Astrocyte of the spinal cord (primary cell): ENCODE results near the gene SENP1.

Source experiments
- DNase-seq: peaks from one replicate; pipeline ENCODE4 v3.0.0; 2011; ENCODE audit warnings: low read depth, low spot score
- H3K4me3 ChIP-seq: 2 replicates; pipeline ENCODE4 v1.5.1; 2011; ENCODE audit warnings: low read depth, mild to moderate bottlenecking, low read length, moderate library complexity
- in situ Hi-C: cut with HindIII; loops from 2 replicates; pipeline ENCODE4 v1.10.0; 2017; ENCODE audit warnings: low sequenced_read_pairs
- TF ChIP-seq, protein P1 (sequence below): IDR thresholded peaks from 2 replicates; pipeline ENCODE4 v1.5.1; 2012; ENCODE audit warnings: low read depth, mild to moderate bottlenecking, low read length, inconsistent platforms

SENP1 gene

DNA sequence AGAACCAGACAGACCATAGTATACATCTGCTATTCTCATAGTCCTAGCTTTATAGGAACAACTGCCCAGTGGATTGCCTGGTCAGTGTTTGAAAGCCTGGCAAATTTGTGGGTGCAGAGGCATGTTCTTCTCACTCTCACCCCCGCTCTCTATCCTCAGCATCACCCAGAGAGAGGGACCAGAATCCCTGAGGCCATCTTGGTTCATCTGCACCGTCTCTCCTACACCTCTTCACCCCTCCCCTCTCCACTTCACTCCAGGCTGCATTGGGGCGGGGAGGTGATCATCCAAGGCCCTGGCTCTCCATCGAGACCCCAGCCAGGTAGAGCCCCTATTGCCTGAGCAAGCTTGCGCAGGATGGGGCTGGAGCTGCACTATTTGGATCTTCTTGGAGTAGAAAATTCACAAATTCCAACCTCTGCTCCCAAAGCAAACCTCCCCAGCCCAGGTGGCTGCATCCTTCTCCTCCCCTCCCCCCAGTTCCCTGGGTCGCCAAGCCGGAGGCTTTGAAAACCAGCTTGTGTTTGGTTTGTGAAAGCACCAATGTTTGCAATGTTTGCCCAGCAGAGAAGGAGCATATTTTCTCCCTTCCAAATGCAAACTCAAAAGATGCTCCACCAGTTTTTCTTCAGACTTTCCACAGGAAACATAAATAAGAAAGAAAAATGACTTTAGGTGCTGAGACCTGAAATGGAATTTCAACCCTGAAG lies 83.0 kb downstream of the SENP1 start:
- TF ChIP-seq, protein P1, sequence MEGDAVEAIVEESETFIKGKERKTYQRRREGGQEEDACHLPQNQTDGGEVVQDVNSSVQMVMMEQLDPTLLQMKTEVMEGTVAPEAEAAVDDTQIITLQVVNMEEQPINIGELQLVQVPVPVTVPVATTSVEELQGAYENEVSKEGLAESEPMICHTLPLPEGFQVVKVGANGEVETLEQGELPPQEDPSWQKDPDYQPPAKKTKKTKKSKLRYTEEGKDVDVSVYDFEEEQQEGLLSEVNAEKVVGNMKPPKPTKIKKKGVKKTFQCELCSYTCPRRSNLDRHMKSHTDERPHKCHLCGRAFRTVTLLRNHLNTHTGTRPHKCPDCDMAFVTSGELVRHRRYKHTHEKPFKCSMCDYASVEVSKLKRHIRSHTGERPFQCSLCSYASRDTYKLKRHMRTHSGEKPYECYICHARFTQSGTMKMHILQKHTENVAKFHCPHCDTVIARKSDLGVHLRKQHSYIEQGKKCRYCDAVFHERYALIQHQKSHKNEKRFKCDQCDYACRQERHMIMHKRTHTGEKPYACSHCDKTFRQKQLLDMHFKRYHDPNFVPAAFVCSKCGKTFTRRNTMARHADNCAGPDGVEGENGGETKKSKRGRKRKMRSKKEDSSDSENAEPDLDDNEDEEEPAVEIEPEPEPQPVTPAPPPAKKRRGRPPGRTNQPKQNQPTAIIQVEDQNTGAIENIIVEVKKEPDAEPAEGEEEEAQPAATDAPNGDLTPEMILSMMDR = no peak
- no peak for DNase-seq
- in situ Hi-C loops = no loop called here
- H3K4me3 ChIP-seq = no peak overlapping the region

DNA sequence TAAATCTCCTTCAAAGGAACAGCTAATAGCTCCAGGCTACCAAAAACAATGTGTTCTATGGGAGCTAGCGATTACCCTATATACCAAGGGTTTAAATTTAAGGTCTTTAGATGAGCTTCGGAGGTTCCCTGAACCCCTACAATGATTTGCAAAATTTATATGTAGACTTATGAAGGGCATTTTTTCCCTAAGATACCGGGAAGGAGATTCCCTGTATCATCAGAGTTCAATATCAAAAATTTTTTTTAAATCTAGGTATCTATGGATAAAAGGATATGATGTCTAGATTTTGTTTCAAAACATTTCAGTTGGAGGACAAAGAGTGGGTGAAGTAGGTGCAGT lies 83.7 kb downstream of the SENP1 start:
- TF ChIP-seq, protein P1 = no peak

DNA sequence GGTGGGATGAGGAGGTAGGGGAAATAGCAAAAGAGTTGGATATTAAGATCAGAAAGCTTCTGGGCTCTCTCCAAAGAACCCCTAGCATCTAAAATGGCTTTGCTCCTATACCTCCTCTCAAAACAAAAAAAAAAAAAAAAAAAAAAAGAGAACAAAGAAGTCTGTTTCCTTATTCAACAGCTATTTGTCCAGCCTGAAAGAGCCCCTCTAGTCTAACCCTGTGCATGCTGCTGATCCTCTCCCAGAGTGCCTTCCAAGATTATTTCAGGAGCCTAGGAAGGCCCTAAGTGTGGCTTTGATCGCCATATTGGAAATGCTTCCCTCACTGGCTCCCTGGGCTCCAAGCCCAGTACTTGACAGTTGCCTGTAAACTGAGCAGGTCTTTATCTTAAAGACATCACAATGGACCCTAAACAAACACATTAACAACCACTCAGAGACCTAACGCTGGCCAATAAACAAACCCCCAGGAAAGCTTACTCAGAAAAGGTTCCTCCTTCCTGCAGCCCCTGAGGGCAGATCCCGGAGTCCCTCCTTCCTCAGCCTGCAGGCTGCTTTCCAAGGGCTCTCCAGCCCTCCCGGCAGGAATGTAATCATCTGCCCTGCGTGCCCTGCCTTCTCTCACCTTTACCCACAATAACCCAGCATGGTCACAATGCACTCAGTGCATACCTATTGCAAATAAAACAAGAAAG lies 84.2 kb downstream of the SENP1 start:
- in situ Hi-C loops = no loop called here
- H3K4me3 ChIP-seq = no peak overlapping the region
- TF ChIP-seq, protein P1 = no peak
- no peak for DNase-seq

More for the DNA sequence above, 83.7 kb downstream of the SENP1 start:
- DNase-seq = no peak
- no peak overlapping the region for H3K4me3 ChIP-seq
- in situ Hi-C loops = no loop called here

DNA sequence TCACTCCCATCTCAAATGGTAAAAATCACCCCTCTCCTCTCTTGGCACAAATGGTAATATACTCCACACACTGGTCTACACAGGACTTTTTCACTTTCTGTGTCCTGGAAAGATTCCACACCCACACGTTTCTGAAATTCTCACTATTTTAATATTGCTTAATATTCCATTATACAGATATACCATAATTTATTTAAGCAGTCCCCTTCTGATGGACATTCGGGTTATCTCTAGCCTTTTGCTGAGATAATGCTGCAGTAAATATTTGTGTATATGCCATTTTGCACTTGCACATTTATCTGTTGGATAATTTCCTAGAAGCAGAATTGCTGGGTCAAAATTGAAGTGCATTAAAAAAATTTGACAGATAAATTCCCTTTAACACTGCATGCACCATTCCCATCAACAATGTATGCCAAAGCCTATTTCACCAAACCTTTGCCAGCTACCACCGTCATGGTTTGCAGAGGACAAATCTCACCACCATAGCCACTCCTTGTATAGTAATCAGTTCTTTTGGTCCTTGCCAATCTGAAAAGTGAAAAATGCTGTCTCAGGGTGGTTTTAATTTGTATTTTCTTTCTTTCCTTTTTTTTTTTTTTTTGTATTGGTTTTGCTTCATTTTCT lies 86.1 kb downstream of the SENP1 start:
- no peak for DNase-seq
- TF ChIP-seq, protein P1 = no peak
- in situ Hi-C loops = no loop called here
- H3K4me3 ChIP-seq = no peak overlapping the region

DNA sequence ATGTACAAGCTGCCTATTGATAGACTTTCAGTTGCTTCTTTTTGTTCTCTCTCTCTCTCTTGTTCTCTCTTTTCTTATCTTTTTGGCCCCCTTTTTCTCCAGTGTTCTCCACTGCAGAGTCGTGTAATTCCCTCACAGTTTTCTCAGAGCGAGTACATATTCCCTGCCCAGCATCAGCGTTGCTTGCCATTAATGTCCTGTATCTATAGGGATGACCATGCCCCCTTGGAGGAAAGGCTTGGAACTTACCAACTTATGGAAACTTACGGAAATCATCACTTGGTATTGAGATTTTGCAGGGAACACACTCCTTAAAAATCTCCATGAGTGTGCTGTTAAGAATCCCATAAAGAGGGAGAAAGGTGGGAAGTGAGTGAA lies 87.3 kb downstream of the SENP1 start:
- in situ Hi-C loops = no loop called here
- no peak for DNase-seq
- TF ChIP-seq, protein P1 = no peak
- H3K4me3 ChIP-seq = no peak overlapping the region

DNA sequence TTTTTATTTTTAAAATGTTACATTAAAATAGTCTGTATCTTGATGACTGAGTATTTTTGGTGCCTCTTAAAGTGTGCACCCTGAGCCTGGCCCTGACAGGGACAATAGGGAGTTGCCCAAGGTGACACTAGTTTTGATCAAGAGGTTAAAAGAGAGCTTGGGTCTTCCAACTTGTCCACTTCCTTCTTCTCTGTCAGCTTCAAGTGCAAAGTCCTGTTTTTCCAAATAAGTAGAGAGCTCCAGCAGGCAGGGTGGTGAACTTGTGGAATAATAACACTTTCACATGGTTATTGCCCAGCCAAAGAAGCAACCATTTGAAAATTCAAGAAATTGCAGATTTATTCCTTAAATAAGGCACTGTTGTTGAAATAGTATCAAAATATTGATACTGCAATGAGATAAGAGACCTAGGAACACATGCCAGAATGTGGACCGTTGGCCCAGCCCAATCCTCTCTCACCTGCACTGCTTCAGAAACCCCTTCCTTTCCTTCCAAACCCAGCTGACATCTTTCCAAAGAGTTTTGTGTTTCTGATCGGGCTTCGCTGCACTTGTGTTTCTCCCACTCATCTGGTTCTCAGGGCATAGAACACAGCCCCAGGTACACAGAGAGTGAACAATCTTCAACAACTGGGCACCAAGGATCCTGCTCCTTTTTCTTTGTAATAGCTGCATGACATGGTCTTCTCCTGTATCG lies 87.8 kb downstream of the SENP1 start:
- in situ Hi-C loops = no loop called here
- H3K4me3 ChIP-seq = no peak overlapping the region
- TF ChIP-seq, protein P1 = no peak
- DNase-seq = no peak
